GM21717 (cell line): Measurements from ENCODE around the gene IL20RA.
A peak's percentile ranks its signal among the peaks of the same experiment; 100 is the strongest.
"Not testable (repeated sequence)": the region's sequence is repeated elsewhere in the genome, so short reads cannot be mapped to it uniquely, and the experiment has no call there.

ENCODE experiments used
- ATAC-seq: cut with Tn5 transposase; IDR thresholded peaks from one replicate; pipeline ENCODE4 v1.9.1; 2021; ENCODE audit warnings: mild to moderate bottlenecking, moderate library complexity; ENCODE audit not compliant: unreplicated experiment

IL20RA gene

GRCh38 chr6:137044366-137045221 lies at the start of gene IL20RA:
Gene IL20RA (minus strand): TSS chr6:137044965. CDS start chr6:137044728, 237 bp downstream.
- no peak for ATAC-seq

- no peak for ATAC-seq
Observed at GRCh38 chr6:137093183-137094069, 48.7 kb upstream of the IL20RA start.

- no peak for ATAC-seq
Observed at GRCh38 chr6:137092018-137092417, 47.3 kb upstream of the IL20RA start.

GRCh38 chr6:137089305-137089704 lies 44.5 kb upstream of the IL20RA start:
- no peak for ATAC-seq

- ATAC-seq = no peak
Observed at GRCh38 chr6:137087902-137088301, 43.1 kb upstream of the IL20RA start.

- no peak for ATAC-seq
Observed at GRCh38 chr6:137086031-137086430, 41.3 kb upstream of the IL20RA start.

- ATAC-seq = no peak
Observed at GRCh38 chr6:137084865-137085617, 40.3 kb upstream of the IL20RA start.

GRCh38 chr6:137084090-137084489 lies 39.3 kb upstream of the IL20RA start:
- no peak for ATAC-seq

- no peak for ATAC-seq
Observed at GRCh38 chr6:137081997-137082396, 37.2 kb upstream of the IL20RA start.

- ATAC-seq = no peak
Observed at GRCh38 chr6:137080711-137081110, 35.9 kb upstream of the IL20RA start.

GRCh38 chr6:137076277-137077068 lies 31.7 kb upstream of the IL20RA start:
- peak; percentile 93 for ATAC-seq

- ATAC-seq = not testable (repeated sequence)
Observed at GRCh38 chr6:137075790-137076189, 31.0 kb upstream of the IL20RA start.

- ATAC-seq = no peak
Observed at GRCh38 chr6:137070303-137070702, 25.5 kb upstream of the IL20RA start.

- ATAC-seq = no peak
Observed at GRCh38 chr6:137067399-137067798, 22.6 kb upstream of the IL20RA start.

GRCh38 chr6:137058037-137058436 lies 13.3 kb upstream of the IL20RA start:
- ATAC-seq = no peak

- no peak for ATAC-seq
Observed at GRCh38 chr6:137056121-137056880, 11.5 kb upstream of the IL20RA start.

GRCh38 chr6:137051790-137052472 lies 7.2 kb upstream of the IL20RA start:
- no peak for ATAC-seq

GRCh38 chr6:137049095-137049494 lies 4.3 kb upstream of the IL20RA start:
- ATAC-seq = no peak

- ATAC-seq = no peak
Observed at GRCh38 chr6:137046871-137047412, 2.2 kb upstream of the IL20RA start.
